OCI-LY1 (cell line): ENCODE results near the gene OR8G5.
"Not testable (repeated sequence)": the region's sequence is repeated elsewhere in the genome, so short reads cannot be mapped to it uniquely, and the experiment has no call there.

Experiments
- H2AFZ ChIP-seq: fragments of 200-600 bp; sonication (generic), shearing (Covaris generic); 2 replicates; pipeline ENCODE4 v1.6.0; 2014; ENCODE audit warnings: antibody characterized with exemption, mild to moderate bottlenecking, low read length
- H3F3A ChIP-seq: fragments of 200-600 bp; sonication (generic), shearing (Covaris generic); 2 replicates; pipeline ENCODE4 v1.6.0; 2014; ENCODE audit warnings: mild to moderate bottlenecking, antibody characterized with exemption, low read length, moderate library complexity; ENCODE audit not compliant: insufficient read depth
- H3K27ac ChIP-seq: fragments of 200-600 bp; sonication (generic); 2 replicates; pipeline ENCODE4 v1.5.1; 2014; ENCODE audit warnings: low read length, mixed run types, mild to moderate bottlenecking, low read depth; ENCODE audit not compliant: poor library complexity, severe bottlenecking
- H3K27me3 ChIP-seq: fragments of 200-600 bp; sonication (generic); 2 replicates; pipeline ENCODE4 v1.6.0; 2014; ENCODE audit warnings: antibody characterized with exemption, mild to moderate bottlenecking, low read length, moderate library complexity; ENCODE audit not compliant: insufficient read depth
- H3K36me3 ChIP-seq: fragments of 200-600 bp; sonication (generic); 2 replicates; pipeline ENCODE4 v1.6.1; 2014; ENCODE audit warnings: mild to moderate bottlenecking, antibody characterized with exemption, low read length, moderate library complexity, mixed read lengths; ENCODE audit not compliant: insufficient read depth
- H3K4me1 ChIP-seq: fragments of 200-600 bp; sonication (generic); 2 replicates; pipeline ENCODE4 v1.5.1; 2014; ENCODE audit warnings: mild to moderate bottlenecking, low read length, moderate library complexity; ENCODE audit not compliant: insufficient read depth, severe bottlenecking
- H3K4me2 ChIP-seq: fragments of 200-600 bp; sonication (generic), shearing (Covaris generic); 2 replicates; pipeline ENCODE4 v1.6.1; 2014; ENCODE audit warnings: low read length
- H3K4me3 ChIP-seq: fragments of 200-600 bp; sonication (generic); 2 replicates; pipeline ENCODE4 v1.5.1; 2014; ENCODE audit warnings: low read length, low read depth, mild to moderate bottlenecking, mixed read lengths; ENCODE audit not compliant: poor library complexity, severe bottlenecking
- H3K79me2 ChIP-seq: fragments of 200-600 bp; shearing (Covaris generic); 2 replicates; pipeline ENCODE4 v1.6.1; 2016; ENCODE audit warnings: mixed run types, low read length, mixed read lengths; ENCODE audit not compliant: insufficient read depth
- H3K9ac ChIP-seq: fragments of 200-600 bp; sonication (generic), shearing (Covaris generic); 2 replicates; pipeline ENCODE4 v1.6.1; 2014; ENCODE audit warnings: mild to moderate bottlenecking, low read length, mixed read lengths
- H3K9me2 ChIP-seq: fragments of 200-600 bp; sonication (generic), shearing (Covaris generic); 2 replicates; pipeline ENCODE4 v1.6.1; 2014; ENCODE audit warnings: low read depth, mild to moderate bottlenecking, low read length, mixed read lengths
- H3K9me3 ChIP-seq: fragments of 200-600 bp; shearing (Covaris generic); 2 replicates; pipeline ENCODE4 v1.6.1; 2014; ENCODE audit warnings: low read length, mixed read lengths
- H4K20me1 ChIP-seq: fragments of 200-600 bp; sonication (generic), shearing (Covaris generic); 2 replicates; pipeline ENCODE4 v1.6.0; 2016; ENCODE audit warnings: mild to moderate bottlenecking, low read length; ENCODE audit not compliant: insufficient read depth
- EZH2 ChIP-seq: fragments of 200-600 bp; sonication (generic), shearing (Covaris generic); IDR thresholded peaks from 2 replicates; pipeline ENCODE4 v1.8.0; 2017; ENCODE audit warnings: borderline replicate concordance, mixed run types, mild to moderate bottlenecking, antibody characterized with exemption, low read length, moderate library complexity, mixed read lengths
- TF ChIP-seq, protein P1 (sequence below): fragments of 200-600 bp; sonication (generic), shearing (Covaris generic); IDR thresholded peaks from 2 replicates; pipeline ENCODE4 v1.5.1; 2017; ENCODE audit warnings: mild to moderate bottlenecking, antibody characterized with exemption, low read length, moderate library complexity, mixed read lengths

OR8G5 gene

DNA sequence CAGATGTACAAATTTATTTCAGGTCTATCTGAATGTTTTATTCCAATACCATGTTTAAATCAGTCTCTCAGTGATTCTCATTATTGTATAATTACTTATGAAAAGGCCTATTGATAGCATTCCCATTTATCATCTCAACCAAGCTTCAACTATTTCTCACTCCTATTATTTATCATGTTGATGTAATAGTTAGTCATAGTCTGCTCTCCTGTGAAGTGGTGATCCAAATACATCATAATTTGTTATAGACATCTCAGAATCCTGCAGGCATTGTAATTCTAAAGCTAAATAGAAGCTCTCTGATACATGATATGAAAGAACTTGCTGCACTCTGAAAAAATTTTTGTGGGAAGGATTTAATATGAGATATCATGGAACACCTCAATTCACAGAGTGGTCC is 37.0 kb upstream of the OR8G5 start:
- H3K36me3 ChIP-seq = no peaks in the 10 kb centered on the region
- H3K4me2 ChIP-seq = no peak overlapping the region
- H3K27me3 ChIP-seq = no peaks in the 10 kb centered on the region
- no peaks in the 10 kb centered on the region for H3K9me2 ChIP-seq
- no peak overlapping the region for H3K9ac ChIP-seq
- no peak for TF ChIP-seq EZH2
- TF ChIP-seq, protein P1, sequence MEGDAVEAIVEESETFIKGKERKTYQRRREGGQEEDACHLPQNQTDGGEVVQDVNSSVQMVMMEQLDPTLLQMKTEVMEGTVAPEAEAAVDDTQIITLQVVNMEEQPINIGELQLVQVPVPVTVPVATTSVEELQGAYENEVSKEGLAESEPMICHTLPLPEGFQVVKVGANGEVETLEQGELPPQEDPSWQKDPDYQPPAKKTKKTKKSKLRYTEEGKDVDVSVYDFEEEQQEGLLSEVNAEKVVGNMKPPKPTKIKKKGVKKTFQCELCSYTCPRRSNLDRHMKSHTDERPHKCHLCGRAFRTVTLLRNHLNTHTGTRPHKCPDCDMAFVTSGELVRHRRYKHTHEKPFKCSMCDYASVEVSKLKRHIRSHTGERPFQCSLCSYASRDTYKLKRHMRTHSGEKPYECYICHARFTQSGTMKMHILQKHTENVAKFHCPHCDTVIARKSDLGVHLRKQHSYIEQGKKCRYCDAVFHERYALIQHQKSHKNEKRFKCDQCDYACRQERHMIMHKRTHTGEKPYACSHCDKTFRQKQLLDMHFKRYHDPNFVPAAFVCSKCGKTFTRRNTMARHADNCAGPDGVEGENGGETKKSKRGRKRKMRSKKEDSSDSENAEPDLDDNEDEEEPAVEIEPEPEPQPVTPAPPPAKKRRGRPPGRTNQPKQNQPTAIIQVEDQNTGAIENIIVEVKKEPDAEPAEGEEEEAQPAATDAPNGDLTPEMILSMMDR = no peak
- H4K20me1 ChIP-seq = no peaks in the 10 kb centered on the region
- H3K9me3 ChIP-seq = no peaks in the 10 kb centered on the region
- H3K27ac ChIP-seq = no peak overlapping the region
- H3F3A ChIP-seq = no peaks in the 10 kb centered on the region
- no peaks in the 10 kb centered on the region for H3K79me2 ChIP-seq
- no peaks in the 10 kb centered on the region for H3K4me1 ChIP-seq
- H3K4me3 ChIP-seq = no peak overlapping the region
- H2AFZ ChIP-seq = no peak overlapping the region

DNA sequence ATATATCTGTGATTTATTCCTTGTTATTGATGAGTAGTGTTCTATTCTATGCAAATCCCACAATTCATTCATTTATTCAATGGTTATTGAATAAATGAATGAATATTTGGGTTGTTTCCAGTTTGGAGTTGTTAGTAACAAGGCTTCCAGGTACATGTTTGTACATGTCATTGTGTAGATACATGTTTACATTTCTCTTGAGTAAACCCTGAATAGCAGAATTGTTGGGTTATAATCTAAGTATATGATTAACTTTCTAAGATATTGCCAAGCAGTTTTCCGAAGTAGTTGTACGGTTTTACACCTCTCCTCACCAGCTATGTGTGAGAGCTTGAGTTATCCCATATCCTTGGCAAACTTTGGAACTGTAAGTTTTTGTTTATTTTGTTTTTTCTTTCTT is 33.8 kb upstream of the OR8G5 start:
- TF ChIP-seq, protein P1 = no peak
- TF ChIP-seq EZH2 = no peak
- H3K36me3 ChIP-seq = no peaks in the 10 kb centered on the region

DNA sequence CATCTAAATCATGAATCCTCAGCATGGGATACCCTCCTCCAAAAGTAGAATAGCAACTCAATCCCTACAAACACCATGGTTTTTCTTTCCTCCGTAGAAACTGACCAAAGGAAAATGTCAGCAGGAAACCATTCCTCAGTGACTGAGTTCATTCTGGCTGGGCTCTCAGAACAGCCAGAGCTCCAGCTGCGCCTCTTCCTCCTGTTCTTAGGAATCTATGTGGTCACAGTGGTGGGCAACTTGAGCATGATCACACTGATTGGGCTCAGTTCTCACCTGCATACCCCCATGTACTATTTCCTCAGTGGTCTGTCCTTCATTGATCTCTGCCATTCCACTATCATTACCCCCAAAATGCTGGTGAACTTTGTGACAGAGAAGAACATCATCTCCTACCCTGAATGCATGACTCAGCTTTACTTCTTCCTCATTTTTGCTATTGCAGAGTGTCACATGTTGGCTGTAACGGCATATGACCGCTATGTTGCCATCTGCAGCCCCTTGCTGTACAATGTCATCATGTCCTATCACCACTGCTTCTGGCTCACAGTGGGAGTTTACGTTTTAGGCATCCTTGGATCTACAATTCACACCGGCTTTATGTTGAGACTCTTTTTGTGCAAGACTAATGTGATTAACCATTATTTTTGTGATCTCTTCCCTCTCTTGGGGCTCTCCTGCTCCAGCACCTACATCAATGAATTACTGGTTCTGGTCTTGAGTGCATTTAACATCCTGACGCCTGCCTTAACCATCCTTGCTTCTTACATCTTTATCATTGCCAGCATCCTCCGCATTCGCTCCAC is 31.4 kb upstream of the OR8G5 start:
- not testable (repeated sequence) for H3K9me2 ChIP-seq, H3K9ac ChIP-seq, H3K9me3 ChIP-seq, H3K27ac ChIP-seq, H4K20me1 ChIP-seq, H3K36me3 ChIP-seq, H3K4me2 ChIP-seq, H2AFZ ChIP-seq, H3K79me2 ChIP-seq, H3K4me1 ChIP-seq, H3K4me3 ChIP-seq, H3K27me3 ChIP-seq, H3F3A ChIP-seq

More for the DNA sequence above, 33.8 kb upstream of the OR8G5 start:
- Histone ChIP-seq H3K9me3 (no peaks in the 10 kb centered on the region), H3K27me3 (no peaks in the 10 kb centered on the region), H3K9ac (no peak overlapping the region), H3K9me2 (no peaks in the 10 kb centered on the region), H3K79me2 (no peaks in the 10 kb centered on the region), H3K4me1 (no peaks in the 10 kb centered on the region), H4K20me1 (no peaks in the 10 kb centered on the region), H3K4me3 (no peak overlapping the region), H3K27ac (no peak overlapping the region), H3K4me2 (no peak overlapping the region), H2AFZ (no peak overlapping the region), H3F3A (no peaks in the 10 kb centered on the region)

DNA sequence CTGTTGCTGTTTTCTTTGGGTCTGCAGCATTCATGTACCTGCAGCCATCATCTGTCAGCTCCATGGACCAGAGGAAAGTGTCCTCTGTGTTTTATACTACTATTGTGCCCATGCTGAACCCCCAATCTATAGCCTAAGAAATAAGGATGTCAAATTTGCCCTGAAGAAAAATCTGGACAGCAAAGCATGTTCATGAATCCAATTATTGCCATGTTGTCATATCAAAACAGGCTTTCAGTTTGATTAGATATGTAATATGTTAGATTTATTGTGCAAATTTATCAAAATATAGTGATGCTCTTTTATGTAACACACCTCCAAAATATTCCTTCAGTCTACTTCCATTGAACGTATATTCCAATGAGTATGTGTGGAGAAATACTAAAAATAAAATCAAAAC is 30.7 kb upstream of the OR8G5 start:
- Histone ChIP-seq H3K4me1 (no peaks in the 10 kb centered on the region), H3K9ac (no peak overlapping the region), H3K79me2 (no peaks in the 10 kb centered on the region), H3K9me2 (no peaks in the 10 kb centered on the region), H3K27ac (no peak overlapping the region), H3K4me3 (no peak overlapping the region), H3K27me3 (no peaks in the 10 kb centered on the region), H3K9me3 (no peaks in the 10 kb centered on the region), H4K20me1 (no peaks in the 10 kb centered on the region), H3F3A (no peaks in the 10 kb centered on the region), H3K4me2 (no peak overlapping the region), H2AFZ (no peak overlapping the region), H3K36me3 (no peaks in the 10 kb centered on the region)
- TF ChIP-seq EZH2 = no peak
- TF ChIP-seq, protein P1 = no peak
